T-cell (primary cell): Measurements from ENCODE around the gene ARID5B. TPM values are rescaled to one million over a fixed set of nuclear protein-coding genes. Genes with fewer than 3 reads are reported as not detected.

Experiments used
- ATAC-seq, 4 experiments: fragments of 200-7000 bp in 3 of 4; fragments of 150-1000 bp in 1 of 4; cut with Tn5 transposase; replicated peaks in 1 of 4; 1 replicate in 3 of 4; 2 replicates in 1 of 4; pipeline ENCODE4 v1.10.0; 2021; ENCODE audit warnings: moderate library complexity in 3 of 4, mild to moderate bottlenecking in 2 of 4, moderate number of reproducible peaks in 1 of 4
- CTCF ChIA-PET, 2 donors: fragments of 300-600 bp; sonication (Branson Sonifier 250); formaldehyde crosslinking; loops; one replicate each; lab custom pipeline; 2022; ENCODE audit warnings: antibody characterized with exemption in 2 of 2; lab: Charles Lee
- POLR2A ChIA-PET, 2 donors: fragments of 300-600 bp; sonication (Branson Sonifier 250); formaldehyde crosslinking; loops; one replicate each; lab custom pipeline; 2022; ENCODE audit warnings: antibody characterized with exemption in 2 of 2; lab: Charles Lee
- DNase-seq, 35 experiments: peaks; one replicate each; pipeline versions ENCODE4 v3.0.0 to v3.0.0-alpha.2; 2013 to 2023
- H3K27ac ChIP-seq: one replicate; pipeline ENCODE4 v1.5.1; 2013; ENCODE audit warnings: low read length
- H3K27me3 ChIP-seq, 2 experiments: replicated peaks in 1 of 2; 1 replicate in 1 of 2; 2 replicates in 1 of 2; pipeline versions ENCODE4 v1.6.1 to v1.7.0; 2013; ENCODE audit warnings: low read length in 1 of 2, mixed read lengths in 1 of 2; ENCODE audit not compliant: control insufficient read depth in 2 of 2, insufficient read depth in 2 of 2; ENCODE audit errors: extremely low read depth in 1 of 2
- H3K36me3 ChIP-seq, 2 donors: 1 replicate in 1 of 2; 2 replicates in 1 of 2; pipeline versions ENCODE4 v1.6.1 to v1.7.0; 2013; ENCODE audit warnings: low read length in 1 of 2; ENCODE audit not compliant: control insufficient read depth in 2 of 2, insufficient read depth in 1 of 2; ENCODE audit errors: extremely low read depth in 1 of 2
- H3K4me1 ChIP-seq, 2 experiments: 1 replicate in 1 of 2; 2 replicates in 1 of 2; pipeline versions ENCODE4 v1.6.1 to v1.7.0; 2013; ENCODE audit warnings: low read length in 2 of 2, mixed read lengths in 1 of 2; ENCODE audit not compliant: insufficient read depth in 2 of 2, control insufficient read depth in 1 of 2; ENCODE audit errors: extremely low read depth in 1 of 2
- H3K4me3 ChIP-seq, 2 donors: 1 replicate in 1 of 2; 2 replicates in 1 of 2; pipeline versions ENCODE4 v1.5.1 to v1.7.0; 2013; ENCODE audit warnings: mild to moderate bottlenecking in 2 of 2, low read length in 1 of 2, moderate library complexity in 1 of 2; ENCODE audit not compliant: control insufficient read depth in 1 of 2; ENCODE audit errors: extremely low read depth in 1 of 2
- H3K9me3 ChIP-seq: 2 replicates; pipeline ENCODE4 v1.7.0; 2013
- H3K27ac Mint-ChIP-seq, 2 donors: one replicate each; pipeline ENCODE4 v1.8.0; 2020 to 2021; ENCODE audit warnings: mild to moderate bottlenecking in 2 of 2, mixed read lengths in 2 of 2
- H3K27me3 Mint-ChIP-seq, 2 donors: one replicate each; pipeline ENCODE4 v1.8.0; 2021 to 2022; ENCODE audit warnings: mixed read lengths in 2 of 2
- H3K36me3 Mint-ChIP-seq: one replicate; pipeline ENCODE4 v1.8.0; 2021; ENCODE audit warnings: mixed read lengths
- H3K4me1 Mint-ChIP-seq, 3 donors: one replicate each; pipeline ENCODE4 v1.8.0; 2020 to 2022; ENCODE audit warnings: mixed read lengths in 3 of 3, mild to moderate bottlenecking in 1 of 3
- H3K4me3 Mint-ChIP-seq, 3 donors: one replicate each; pipeline ENCODE4 v1.8.0; 2020 to 2022; ENCODE audit warnings: mild to moderate bottlenecking in 3 of 3, mixed read lengths in 3 of 3, moderate library complexity in 3 of 3
- H3K9me3 Mint-ChIP-seq, 3 donors: one replicate each; pipeline ENCODE4 v1.8.0; 2020 to 2022; ENCODE audit warnings: mixed read lengths in 3 of 3
- WGBS: methylation state at CpG from one replicate; pipeline ENCODE4 v1.1.5; 2013; ENCODE audit warnings: missing lambda C conversion rate; ENCODE audit not compliant: insufficient coverage; 5-methylcytosine and 5-hydroxymethylcytosine counted together
- total RNA-seq, 35 experiments: library from RNA in 6 of 35; stranded (reverse) in 6 of 35; fragments of 120-200 nt in 1 of 35; gene quantifications; one replicate each; pipeline versions ENCODE4 v1.2.1 to v1.2.4 and lab custom pipeline; 2013 to 2026

The ARID5B gene
- total RNA-seq, 5 donors from 2014 or later (not counting 1 experiment from before 2014, with no cell fraction given), result 34.0 to 75.5 (median 42.5) TPM

- POLR2A ChIA-PET, result no interaction called here
- no CpG with 5 or more reads among the region's 5 CpGs for WGBS
- H3K9me3 ChIP-seq, result no peaks in the 10 kb centered on the region
- peaks cover 56 to 81% (median 67%) of the 10 kb centered on the region in 3 donors for H3K4me1 Mint-ChIP-seq
- CTCF ChIA-PET, result interaction anchor here in 1 of 2 donors (0.6 to 1.3 kb wide), 3 partner anchors 35 to 105 kb away, joined by 3 read pairs; no protein-coding TSS in a partner anchor
- peaks cover 0 to 13% of the 10 kb centered on the region in 2 donors for H3K36me3 ChIP-seq
- no peaks in the 10 kb centered on the region for H3K27me3 Mint-ChIP-seq
- H3K27me3 ChIP-seq, result no peaks in the 10 kb centered on the region
- H3K4me3 Mint-ChIP-seq, result no peak overlapping the region
- no peak overlapping the region for H3K27ac ChIP-seq
- no peak overlapping the region for H3K27ac Mint-ChIP-seq
- H3K4me1 ChIP-seq, result peaks cover 0 to 4% of the 10 kb centered on the region in 2 experiments
- no peak overlapping the region for H3K4me3 ChIP-seq
- H3K36me3 Mint-ChIP-seq, result peaks cover 84% of the 10 kb centered on the region
- H3K9me3 Mint-ChIP-seq, result no peaks in the 10 kb centered on the region
- ATAC-seq, result no peak
- no peak for DNase-seq
Observed at GRCh38 chr10:62001898-62002297, 100.4 kb downstream of the ARID5B start.

DNA sequence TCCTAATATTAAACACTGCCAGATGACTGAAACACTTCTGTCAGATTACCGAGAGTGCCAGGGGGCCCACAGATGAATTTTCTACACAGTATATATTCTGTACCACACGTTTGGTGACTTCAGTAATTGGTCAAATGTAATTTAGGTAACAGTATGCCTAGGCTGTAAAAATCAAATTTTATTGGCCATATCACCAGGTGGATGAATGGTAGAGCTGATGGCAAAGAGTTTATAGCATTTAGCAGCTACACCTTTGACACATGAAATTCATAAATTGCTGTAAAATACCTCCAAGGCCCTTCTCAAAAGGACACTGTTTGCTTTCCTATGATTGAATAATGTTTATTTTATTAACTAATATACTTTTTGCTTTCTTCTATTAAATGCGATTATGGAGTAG, 101.3 kb downstream of the ARID5B start:
- Histone ChIP-seq H3K27me3 (no peaks in the 10 kb centered on the region), H3K4me1 (peaks cover 0 to 4% of the 10 kb centered on the region in 2 experiments), H3K4me3 (no peak overlapping the region), H3K27ac (no peak overlapping the region), H3K36me3 (peaks cover 0 to 13% of the 10 kb centered on the region in 2 donors), H3K9me3 (no peaks in the 10 kb centered on the region)
- DNase-seq, result no peak
- Mint-ChIP-seq H3K4me3 (no peak overlapping the region), H3K9me3 (no peaks in the 10 kb centered on the region), H3K4me1 (peaks cover 64 to 85% (median 70%) of the 10 kb centered on the region in 3 donors), H3K27me3 (no peaks in the 10 kb centered on the region), H3K27ac (peak overlapping the region in 1 of 2 donors; percentile 1), H3K36me3 (peaks cover 82% of the 10 kb centered on the region)
- ATAC-seq, result no peak
- CTCF ChIA-PET, result interaction anchor here in 1 of 2 donors (0.6 to 1.2 kb wide), 2 partner anchors 23 to 34 kb away, joined by 3 to 6 read pairs; no protein-coding TSS in a partner anchor
- POLR2A ChIA-PET, result interaction anchor here in 1 of 2 donors (0.6 kb wide), 1 partner anchor 14 kb away, joined by 3 read pairs; no protein-coding TSS in a partner anchor
- no CpG with 5 or more reads among the region's 3 CpGs for WGBS

DNA sequence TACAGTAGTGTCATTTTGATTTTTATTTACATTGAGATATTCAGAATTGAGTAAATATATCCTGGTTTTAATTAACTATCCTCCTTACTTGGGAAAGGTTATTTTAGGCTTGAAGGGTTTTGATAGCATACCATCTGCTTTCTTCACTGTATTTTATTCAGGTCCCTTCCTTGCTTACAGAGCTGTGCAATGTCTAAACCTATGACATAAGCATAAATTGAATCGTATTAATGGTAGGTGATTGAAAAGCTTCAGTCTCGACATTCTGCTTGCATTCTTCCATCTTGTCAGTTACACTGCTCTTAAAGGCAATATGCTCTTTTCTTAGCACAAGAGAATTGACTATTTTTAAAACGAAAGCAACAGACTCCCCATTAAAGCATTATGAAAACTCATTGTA, 102.5 kb downstream of the ARID5B start:
- no peaks in the 10 kb centered on the region for H3K27me3 ChIP-seq
- Mint-ChIP-seq H3K27ac (no peak overlapping the region), H3K4me1 (peaks cover 70 to 86% (median 77%) of the 10 kb centered on the region in 3 donors), H3K27me3 (no peaks in the 10 kb centered on the region), H3K36me3 (peaks cover 79% of the 10 kb centered on the region), H3K4me3 (no peak overlapping the region), H3K9me3 (no peaks in the 10 kb centered on the region)
- no peak overlapping the region for H3K4me3 ChIP-seq
- CTCF ChIA-PET, result interaction anchor here (0.6 to 1.0 kb wide), 4 partner anchors 70 to 241 kb away, joined by 3 read pairs; no protein-coding TSS in a partner anchor
- DNase-seq, result no peak
- no peaks in the 10 kb centered on the region for H3K9me3 ChIP-seq
- WGBS, result no CpG with 5 or more reads among the region's 3 CpGs
- ATAC-seq, result no peak
- POLR2A ChIA-PET, result interaction anchor here in 1 of 2 donors (0.6 kb wide), 1 partner anchor 216 kb away, joined by 3 read pairs; no protein-coding TSS in a partner anchor
- H3K27ac ChIP-seq, result no peak overlapping the region
- peaks cover 0 to 13% of the 10 kb centered on the region in 2 donors for H3K36me3 ChIP-seq
- peaks cover 0 to 4% of the 10 kb centered on the region in 2 experiments for H3K4me1 ChIP-seq

DNA sequence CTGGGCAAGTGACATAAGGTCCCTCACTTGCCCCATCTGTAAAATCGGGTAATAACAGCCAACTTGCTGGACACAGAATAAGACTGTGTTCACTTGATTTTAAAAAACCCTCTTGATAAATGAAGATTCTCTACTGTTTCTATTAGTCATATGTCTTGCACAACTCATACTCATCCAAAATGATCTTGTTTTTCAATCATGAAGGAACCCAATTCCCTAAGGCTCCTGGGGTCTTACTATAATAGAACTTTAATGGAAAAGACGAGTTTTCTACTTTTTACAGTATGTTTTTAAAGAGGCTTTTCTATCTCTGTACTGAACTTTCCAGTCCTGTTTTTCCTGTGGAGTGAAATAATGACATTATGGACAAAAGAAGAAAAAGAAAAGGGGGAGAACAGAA, 103.8 kb downstream of the ARID5B start:
- POLR2A ChIA-PET, result interaction anchor here in 1 of 2 donors (0.6 kb wide), 1 partner anchor 803 kb away, joined by 3 read pairs; no protein-coding TSS in a partner anchor
- Histone ChIP-seq H3K9me3 (no peaks in the 10 kb centered on the region), H3K27ac (no peak overlapping the region), H3K4me3 (no peak overlapping the region), H3K36me3 (peaks cover 0 to 13% of the 10 kb centered on the region in 2 donors), H3K27me3 (no peaks in the 10 kb centered on the region), H3K4me1 (peaks cover 0 to 4% of the 10 kb centered on the region in 2 experiments)
- H3K36me3 Mint-ChIP-seq, result peaks cover 77% of the 10 kb centered on the region
- CTCF ChIA-PET, result interaction anchor here (0.5 to 1.0 kb wide), 3 partner anchors 66 to 1584 kb away, joined by 3 to 7 read pairs (median 4); no protein-coding TSS in a partner anchor
- H3K4me1 Mint-ChIP-seq, result peaks cover 68 to 85% (median 77%) of the 10 kb centered on the region in 3 donors
- DNase-seq (no peak), ATAC-seq (no peak)
- H3K27me3 Mint-ChIP-seq, result no peaks in the 10 kb centered on the region
- no peak overlapping the region for H3K4me3 Mint-ChIP-seq
- H3K27ac Mint-ChIP-seq, result no peak overlapping the region
- no peaks in the 10 kb centered on the region for H3K9me3 Mint-ChIP-seq
- WGBS, result no CpG with 5 or more reads among the region's 2 CpGs

DNA sequence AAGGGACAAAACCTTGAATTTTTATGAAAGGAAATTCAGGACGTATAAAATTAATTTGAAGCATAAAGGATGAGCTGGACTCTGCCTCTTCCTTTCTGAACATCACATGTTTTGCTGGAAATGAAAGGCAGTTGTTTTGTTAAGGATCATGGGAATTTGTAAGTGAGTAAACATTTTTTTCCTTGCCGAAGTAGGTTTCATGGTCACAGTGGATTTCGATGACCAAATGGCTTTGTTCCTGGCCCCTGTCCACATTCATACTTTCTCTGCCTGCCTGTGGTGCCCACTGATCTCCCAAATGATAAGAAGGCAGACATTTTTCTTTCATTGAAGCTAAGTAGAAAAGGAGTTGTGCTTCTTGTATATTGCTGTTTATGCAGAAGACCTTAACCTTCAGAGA, 104.2 kb downstream of the ARID5B start:
- DNase-seq (no peak), ATAC-seq (no peak)
- Histone ChIP-seq H3K27me3 (no peaks in the 10 kb centered on the region), H3K27ac (no peak overlapping the region), H3K9me3 (no peaks in the 10 kb centered on the region), H3K4me1 (peaks cover 0 to 4% of the 10 kb centered on the region in 2 experiments), H3K4me3 (no peak overlapping the region), H3K36me3 (peaks cover 0 to 16% of the 10 kb centered on the region in 2 donors)
- ChIA-PET CTCF (interaction anchor here in 1 of 2 donors (0.5 kb wide), 1 partner anchor 66 kb away, joined by 4 read pairs; no protein-coding TSS in a partner anchor), POLR2A (interaction anchor here in 1 of 2 donors (0.6 kb wide), 1 partner anchor 803 kb away, joined by 3 read pairs; no protein-coding TSS in a partner anchor)
- Mint-ChIP-seq H3K36me3 (peaks cover 78% of the 10 kb centered on the region), H3K4me3 (no peak overlapping the region), H3K27ac (no peak overlapping the region), H3K27me3 (no peaks in the 10 kb centered on the region), H3K4me1 (peaks cover 68 to 85% (median 77%) of the 10 kb centered on the region in 3 donors), H3K9me3 (no peaks in the 10 kb centered on the region)
- no CpG with 5 or more reads among the region's 3 CpGs for WGBS

- Histone ChIP-seq H3K36me3 (peaks cover 0 to 16% of the 10 kb centered on the region in 2 donors), H3K4me3 (no peak overlapping the region), H3K27ac (no peak overlapping the region), H3K27me3 (no peaks in the 10 kb centered on the region), H3K4me1 (no peaks in the 10 kb centered on the region), H3K9me3 (no peaks in the 10 kb centered on the region)
- H3K4me1 Mint-ChIP-seq, result peaks cover 62 to 79% (median 67%) of the 10 kb centered on the region in 3 donors
- no peak for DNase-seq
- H3K27me3 Mint-ChIP-seq, result no peaks in the 10 kb centered on the region
- H3K27ac Mint-ChIP-seq, result no peak overlapping the region
- H3K36me3 Mint-ChIP-seq, result peaks cover 77% of the 10 kb centered on the region
- ATAC-seq, result no peak
- ChIA-PET POLR2A (interaction anchor here in 1 of 2 donors (0.5 kb wide), 1 partner anchor 263 kb away, joined by 3 read pairs; no protein-coding TSS in a partner anchor), CTCF (no interaction called here)
- no CpG with 5 or more reads among the region's 2 CpGs for WGBS
- no peak overlapping the region for H3K4me3 Mint-ChIP-seq
- no peaks in the 10 kb centered on the region for H3K9me3 Mint-ChIP-seq
Observed at GRCh38 chr10:62007145-62007544, 105.6 kb downstream of the ARID5B start.
